Psoas muscle (tissue), 8 donors: ENCODE data around the gene PNMA6E. TPM values are rescaled to one million over a fixed set of nuclear protein-coding genes. Genes with fewer than 3 reads are reported as not detected.

Source experiments
- ATAC-seq, 4 donors: fragments of 200-7000 bp; cut with Tn5 transposase; one replicate each; pipeline ENCODE4 v1.9.1; 2020; ENCODE audit warnings: moderate library complexity in 3 of 4, mild to moderate bottlenecking in 2 of 4
- DNase-seq, 2 donors: peaks; one replicate each; pipeline ENCODE4 v3.0.0-alpha.2; 2020
- H3K27ac ChIP-seq: fragments of 200-600 bp; one replicate; pipeline ENCODE4 v1.8.0; 2022
- H3K27me3 ChIP-seq, 3 donors: fragments of 200-600 bp in 1 of 3; one replicate each; pipeline versions ENCODE4 v1.6.1 to v1.8.0; 2013 to 2022; ENCODE audit warnings: low read length in 2 of 3, mild to moderate bottlenecking in 2 of 3, moderate library complexity in 1 of 3; ENCODE audit not compliant: insufficient read depth in 3 of 3
- H3K36me3 ChIP-seq, 2 donors: fragments of 200-600 bp in 1 of 2; one replicate each; pipeline versions ENCODE4 v1.6.1 to v1.8.0; 2013 to 2022; ENCODE audit warnings: low read depth in 1 of 2, mild to moderate bottlenecking in 1 of 2, moderate library complexity in 1 of 2; ENCODE audit not compliant: insufficient read depth in 1 of 2
- H3K4me1 ChIP-seq: fragments of 200-600 bp; one replicate; pipeline ENCODE4 v1.8.0; 2022
- H3K4me3 ChIP-seq: fragments of 200-600 bp; one replicate; pipeline ENCODE4 v1.8.0; 2022; ENCODE audit warnings: mild to moderate bottlenecking
- H3K9me3 ChIP-seq: fragments of 200-600 bp; one replicate; pipeline ENCODE4 v1.8.0; 2022
- CTCF ChIP-seq: fragments of 200-600 bp; IDR thresholded peaks from one replicate; pipeline ENCODE4 v1.8.0; 2022; ENCODE audit warnings: antibody characterized with exemption
- WGBS, 3 donors: extraction: QIAGEN DNeasy Blood & Tissue Kit; methylation state at CpG; one replicate each; pipeline versions ENCODE4 v1.1.6 to v1.1.7; 2013; 5-methylcytosine and 5-hydroxymethylcytosine counted together
- intact Hi-C, 2 donors: fragments of 100-400 bp; cut with DNase I; formaldehyde crosslinking; loops; one replicate each; pipeline versions ENCODE4 v1.11.0 to v1.14.2; 2022
- polyA plus RNA-seq, 3 donors: library from polyadenylated mRNA; stranded (reverse); fragments of 200-250 nt; gene quantifications; one replicate each; pipeline ENCODE4 v1.2.3, GENCODE V29; 2013
- total RNA-seq, 4 donors: library from RNA; stranded (reverse); fragmentation: NEBNext Ultra II Directional in 2 of 4; extraction: Animal tissue kit (Norgen Biotek cat#: 25700) in 2 of 4; gene quantifications; one replicate each; pipeline versions ENCODE4 v1.2.1 to v1.2.4, GENCODE V29; 2021 to 2023
- donor health status: healthy with polysubstance abuse.
- donor health status: DM: no; HTN: no; CAD: no; lungs with moderate emphysema.
- donor health status: Bipolar disorder and iron deficiency.
- donor health status: healthy.
- donor health status: DM: yes; HTN: yes; CAD: no.
- donor health status: DM: no; HTN: no; CAD: no.
- donor health status: DM: no; HTN: no; CAD: no.
- donor health status: DM: yes; HTN: yes; CAD: no.

The PNMA6E gene
- total and polyA plus RNA-seq, 7 donors, result not detected

- ATAC-seq (no peak), DNase-seq (no peak)
- H3K36me3 ChIP-seq, result peaks cover 5 to 31% of the 10 kb centered on the region in 2 donors
- H3K9me3 ChIP-seq, result no peaks in the 10 kb centered on the region
- H3K4me1 ChIP-seq, result no peaks in the 10 kb centered on the region
- intact Hi-C loops, result no loop called here
- no peak overlapping the region for H3K4me3 ChIP-seq
- no peak for TF ChIP-seq CTCF
- WGBS, 3 donors, result 86 to 95% (median 92%) methylated on average over 8 of the region's 8 CpGs
- H3K27ac ChIP-seq, result no peak overlapping the region
- peaks cover 0 to 4% (median 0%) of the 10 kb centered on the region in 3 donors for H3K27me3 ChIP-seq
Measured at GRCh38 chrX:153348421-153348820, 52.7 kb downstream of the PNMA6E start.

- Histone ChIP-seq H3K27ac (no peak overlapping the region), H3K9me3 (no peaks in the 10 kb centered on the region), H3K4me1 (no peaks in the 10 kb centered on the region), H3K4me3 (no peak overlapping the region), H3K36me3 (peaks cover 5 to 31% of the 10 kb centered on the region in 2 donors), H3K27me3 (peaks cover 0 to 4% (median 0%) of the 10 kb centered on the region in 3 donors)
- intact Hi-C loops, result no loop called here
- no peak for DNase-seq
- ATAC-seq, result no peak
- WGBS, 3 donors, result 95 to 99% (median 96%) methylated on average over 27 to 38 of the region's 38 CpGs
- no peak for TF ChIP-seq CTCF
Measured at GRCh38 chrX:153347530-153347929, 53.6 kb downstream of the PNMA6E start.

Other genes with a start within 250 kb of the PNMA6E start
- not detected for gene MAGEA1, start 222.1 kb downstream of the PNMA6E start, total RNA-seq
- gene MAGEA1, start 222.1 kb downstream of the PNMA6E start, polyA plus RNA-seq, result not detected
- not detected for gene PNMA6F, start 79.6 kb downstream of the PNMA6E start, total RNA-seq
- not detected for gene PNMA6F, start 79.6 kb downstream of the PNMA6E start, polyA plus RNA-seq
- 1 to 10 TPM; 5.5 to 7.7 (median 6.2) TPM for gene ZNF275, start 67.2 kb downstream of the PNMA6E start, total RNA-seq
- gene ZNF275, start 67.2 kb downstream of the PNMA6E start, polyA plus RNA-seq, result 1 to 10 TPM; 2.4 to 4.3 (median 3.1) TPM
- gene ZFP92, start 10.1 kb upstream of the PNMA6E start, total RNA-seq, result under 1 TPM; 0.30 to 0.50 (median 0.36) TPM
- under 1 TPM; 0.10 to 0.16 (median 0.16) TPM for gene ZFP92, start 10.1 kb upstream of the PNMA6E start, polyA plus RNA-seq
- under 1 TPM in 3 of 4 donors, not detected in 1; 0.25 to 0.56 (median 0.42) TPM for gene TREX2, start 44.7 kb upstream of the PNMA6E start, total RNA-seq
- under 1 TPM in 2 of 3 donors, not detected in 1; 0.10 to 0.27 TPM for gene TREX2, start 44.7 kb upstream of the PNMA6E start, polyA plus RNA-seq
- 10 to 100 TPM; 10.7 to 17.3 (median 12.7) TPM for gene HAUS7, start 69.2 kb upstream of the PNMA6E start, total RNA-seq
- 10 to 100 TPM in 2 of 3 donors, 1 to 10 TPM in 1; 8.3 to 18.5 (median 15.0) TPM for gene HAUS7, start 69.2 kb upstream of the PNMA6E start, polyA plus RNA-seq
- 10 to 100 TPM; 12.6 to 62.4 (median 23.6) TPM for gene BGN, start 93.6 kb upstream of the PNMA6E start, total RNA-seq
- 1 to 10 TPM; 6.7 to 9.9 (median 8.4) TPM for gene BGN, start 93.6 kb upstream of the PNMA6E start, polyA plus RNA-seq
- under 1 TPM in 1 of 4 donors, not detected in 3; 0.04 TPM for gene ATP2B3, start 116.3 kb upstream of the PNMA6E start, total RNA-seq
- gene ATP2B3, start 116.3 kb upstream of the PNMA6E start, polyA plus RNA-seq, result under 1 TPM in 2 of 3 donors, not detected in 1; 0.01 TPM
- 10 to 100 TPM; 17.0 to 34.3 (median 20.6) TPM for gene CCNQ, start 197.8 kb upstream of the PNMA6E start, total RNA-seq
- gene CCNQ, start 197.8 kb upstream of the PNMA6E start, polyA plus RNA-seq, result 10 to 100 TPM; 47.8 to 53.5 (median 48.6) TPM
- not detected for gene DUSP9, start 245.9 kb upstream of the PNMA6E start, total RNA-seq
- not detected for gene DUSP9, start 245.9 kb upstream of the PNMA6E start, polyA plus RNA-seq